GM12878 (cell line): Measurements from ENCODE around the gene BTBD9. TPM values are rescaled to one million over a fixed set of nuclear protein-coding genes. Genes with fewer than 3 reads are reported as not detected.

Source experiments
- ATAC-seq: fragments of 200-7000 bp; cut with Tn5 transposase; 3 replicates; pipeline ENCODE4 v1.9.1; 2020; ENCODE audit warnings: mild to moderate bottlenecking, moderate library complexity
- BruUV-seq: library from RNA; stranded (reverse); fragments of 400-500 nt; replicated peaks from 2 replicates; lab custom pipeline; 2021; lab: Mats Ljungman, UMichigan
- CTCF ChIA-PET: fragments of 300-600 bp; sonication (Branson Sonifier 250); formaldehyde crosslinking; extraction: SDS; loops from one replicate; lab custom pipeline; 2021; ENCODE audit warnings: inconsistent platforms; lab: Yijun Ruan, JAX
- POLR2A ChIA-PET: fragments of 350-600 bp; formaldehyde crosslinking; extraction: SDS; loops from one replicate; lab custom pipeline; 2021; ENCODE audit warnings: inconsistent platforms; lab: Charles Lee
- RAD21 ChIA-PET: fragments of 300-600 bp; sonication (Branson Sonifier 250); formaldehyde crosslinking; loops from one replicate; lab custom pipeline; 2023; ENCODE audit warnings: antibody characterized with exemption; ENCODE audit not compliant: unreplicated experiment; lab: Charles Lee
- SMC1A ChIA-PET: fragments of 300-600 bp; sonication (Branson Sonifier 250); formaldehyde crosslinking; loops from one replicate; lab custom pipeline; 2023; ENCODE audit not compliant: unreplicated experiment, uncharacterized antibody; lab: Charles Lee
- DNase-seq: peaks from one replicate; pipeline ENCODE4 v3.0.0-alpha.2; 2011; ENCODE audit warnings: low read depth, low spot score
- FAIRE-seq: peaks from 3 replicates; lab custom pipeline; 2011; peaks lifted over from hg19 to GRCh38; lab: Jason Lieb, UNC
- H2AFZ ChIP-seq: 2 replicates; pipeline ENCODE4 v1.6.0; 2011; ENCODE audit warnings: low read depth, low read length, control low read depth; ENCODE audit not compliant: control insufficient read depth
- H3K27ac ChIP-seq: 2 replicates; pipeline ENCODE4 v1.5.1; 2011; ENCODE audit warnings: control low read depth; ENCODE audit not compliant: control insufficient read depth, insufficient read depth
- H3K27me3 ChIP-seq, 2 experiments: replicated peaks in 1 of 2; 2 replicates each; pipeline versions ENCODE4 v1.6.0 to v1.6.1; 2011; ENCODE audit warnings: low read length in 1 of 2; ENCODE audit not compliant: control insufficient read depth in 2 of 2, insufficient read depth in 2 of 2
- H3K36me3 ChIP-seq, 2 experiments: 2 replicates each; pipeline ENCODE4 v1.5.1; 2011; ENCODE audit warnings: low read length in 1 of 2; ENCODE audit not compliant: control insufficient read depth in 2 of 2, insufficient read depth in 2 of 2
- H3K4me1 ChIP-seq: 2 replicates; pipeline ENCODE4 v1.6.1; 2011; ENCODE audit warnings: mild to moderate bottlenecking, low read length, moderate library complexity, mixed read lengths; ENCODE audit not compliant: control insufficient read depth, insufficient read depth
- H3K4me2 ChIP-seq: 2 replicates; pipeline ENCODE4 v1.6.0; 2011; ENCODE audit warnings: control low read depth; ENCODE audit not compliant: control insufficient read depth, insufficient read depth
- H3K4me3 ChIP-seq: fragments of 200-600 bp; sonication (generic); 2 replicates; pipeline ENCODE4 v1.5.1; 2016
- H3K79me2 ChIP-seq: 2 replicates; pipeline ENCODE4 v1.6.0; 2011; ENCODE audit warnings: low read length; ENCODE audit not compliant: control insufficient read depth, insufficient read depth
- H3K9ac ChIP-seq: 2 replicates; pipeline ENCODE4 v1.8.0; 2011; ENCODE audit warnings: low read length, control low read depth, mixed read lengths; ENCODE audit not compliant: control insufficient read depth, insufficient read depth
- H3K9me3 ChIP-seq: replicated peaks from 3 replicates; pipeline ENCODE4 v1.5.1; 2011; ENCODE audit warnings: mild to moderate bottlenecking, low read length; ENCODE audit not compliant: control insufficient read depth, insufficient read depth
- H4K20me1 ChIP-seq: 2 replicates; pipeline ENCODE4 v1.6.0; 2011; ENCODE audit not compliant: control insufficient read depth, insufficient read depth
- BACH1 ChIP-seq: fragments of 450-650 bp; IDR thresholded peaks from 2 replicates; pipeline ENCODE4 v1.6.1; 2017; ENCODE audit warnings: mild to moderate bottlenecking, borderline replicate concordance
- BCL3 ChIP-seq: IDR thresholded peaks from 2 replicates; pipeline ENCODE4 v1.6.1; 2011; ENCODE audit warnings: borderline replicate concordance, low read depth, mild to moderate bottlenecking, moderate library complexity, low read length; ENCODE audit not compliant: insufficient read depth, poor library complexity, severe bottlenecking
- CREM ChIP-seq: IDR thresholded peaks from 2 replicates; pipeline ENCODE4 v1.6.1; 2014; ENCODE audit warnings: antibody characterized with exemption, low read depth
- IKZF2 ChIP-seq, 2 experiments: fragments of 450-650 bp; IDR thresholded peaks; 2 replicates each; pipeline ENCODE4 v1.6.1; 2017; ENCODE audit warnings: mild to moderate bottlenecking in 2 of 2, moderate library complexity in 2 of 2
- NFYB ChIP-seq: IDR thresholded peaks from 2 replicates; pipeline ENCODE4 v1.6.1; 2011; ENCODE audit warnings: low read depth, mild to moderate bottlenecking, low read length, improper control_type of control experiment, moderate library complexity; ENCODE audit not compliant: insufficient read depth
- NR2C1 ChIP-seq: fragments of 450-650 bp; IDR thresholded peaks from 2 replicates; pipeline ENCODE4 v1.6.1; 2017; ENCODE audit warnings: antibody characterized with exemption, mild to moderate bottlenecking, moderate library complexity
- PKNOX1 ChIP-seq: fragments of 450-650 bp; IDR thresholded peaks from 2 replicates; pipeline ENCODE4 v1.6.1; 2016; ENCODE audit warnings: mild to moderate bottlenecking
- RELB ChIP-seq: fragments of 450-650 bp; IDR thresholded peaks from 2 replicates; pipeline ENCODE4 v1.6.1; 2017; ENCODE audit warnings: low read depth, mild to moderate bottlenecking, moderate library complexity
- SMAD5 ChIP-seq: IDR thresholded peaks from 2 replicates; pipeline ENCODE4 v1.6.1; 2016; ENCODE audit warnings: antibody characterized with exemption, low read depth
- WRNIP1 ChIP-seq: IDR thresholded peaks from 2 replicates; pipeline ENCODE4 v1.6.1; 2011; ENCODE audit warnings: low read depth, low read length, improper control_type of control experiment, borderline replicate concordance
- in situ Hi-C: fragments of 300-500 bp; cut with MboI; formaldehyde crosslinking; loops from 9 replicates; pipeline ENCODE4 v1.14.3; 2018; ENCODE audit warnings: mixed read lengths
- intact Hi-C: fragments of 100-400 bp; cut with micrococcal nuclease; formaldehyde crosslinking; loops from one replicate; pipeline ENCODE4 v1.14.2; 2022; ENCODE audit not compliant: unreplicated experiment
- polyA plus RNA-seq, 11 experiments: library from polyadenylated mRNA; depleted of rRNA in 4 of 11; unstranded in 6 of 11; stranded (reverse) in 5 of 11; fragments of >200 nt; fragmentation: Nextera tagmentation in 4 of 11; fragmentation: Illumina TruSeq in 1 of 11; extraction: Ambion mirVana in 4 of 11; extraction: Trizol in 1 of 11; gene quantifications; 1 replicate in 1 of 11; 2 replicates in 10 of 11; pipeline versions ENCODE4 v1.2.1 to v1.2.3, GENCODE V29; 2011 to 2016; ENCODE audit warnings: inconsistent platforms in 2 of 11, missing spikeins in 2 of 11, low read depth in 1 of 11
- total RNA-seq, 4 experiments: library from RNA; depleted of rRNA in 3 of 4; stranded (reverse); fragments of >200 nt in 3 of 4; fragmentation: Illumina TruSeq in 1 of 4; extraction: Trizol in 1 of 4; gene quantifications; 2 replicates each; pipeline versions ENCODE4 v1.2.1 to v1.2.3, GENCODE V29; 2013 to 2021

Gene BTBD9
- total and polyA plus RNA-seq, 10 of the 15 experiments (the other 5 are each of a cell fraction or from before 2014, with no cell fraction given) = 0.22 to 8.6 (median 4.6) TPM

GRCh38 chr6:38271081-38271480 is 368.6 kb downstream of the BTBD9 start:
- ChIA-PET POLR2A (interaction anchor here (0.6 kb wide), 1 partner anchor 212 kb away, joined by 4 read pairs; no protein-coding TSS in a partner anchor), RAD21 (no interaction called here), CTCF (interaction anchor here (0.6 kb wide), 1 partner anchor 205 kb away, joined by 3 read pairs; no protein-coding TSS in a partner anchor), SMC1A (no interaction called here)
- no peaks in the 10 kb centered on the region for H4K20me1 ChIP-seq
- in situ Hi-C loops = no loop called here
- no TSS peak for BruUV-seq
- no peak overlapping the region for H3K4me2 ChIP-seq
- DNase-seq = no peak
- H3K27me3 ChIP-seq = no peaks in the 10 kb centered on the region
- no peaks in the 10 kb centered on the region for H3K4me1 ChIP-seq
- no peak overlapping the region for H2AFZ ChIP-seq
- no peaks in the 10 kb centered on the region for H3K9me3 ChIP-seq
- TF ChIP-seq PKNOX1 (no peak), BACH1 (no peak), SMAD5 (no peak), BCL3 (no peak), NFYB (no peak), IKZF2 (IDR thresholded peaks at IDR 0.05) (no peak), WRNIP1 (no peak), NR2C1 (no peak), RELB (no peak), CREM (no peak)
- H3K9ac ChIP-seq = no peak overlapping the region
- no peak for FAIRE-seq
- no peak for ATAC-seq
- no peaks in the 10 kb centered on the region for H3K79me2 ChIP-seq
- H3K36me3 ChIP-seq = no peaks in the 10 kb centered on the region
- intact Hi-C loops = no loop called here
- no peak overlapping the region for H3K27ac ChIP-seq
- H3K4me3 ChIP-seq = no peak overlapping the region
